GM19193 (cell line): ENCODE results near the gene SLC12A9.

Experiments
- POLR2A ChIP-seq: IDR thresholded peaks from 4 replicates; pipeline ENCODE4 v1.6.1; 2011; ENCODE audit not compliant: insufficient read depth, insufficient read length; ENCODE audit errors: extremely low read depth

The SLC12A9 gene

GRCh38 chr7:100839361-100839760 lies 13.2 kb upstream of the SLC12A9 start:
- TF ChIP-seq POLR2A, result no peak

GRCh38 chr7:100840470-100841100 lies 11.9 kb upstream of the SLC12A9 start:
- TF ChIP-seq POLR2A, result no peak

GRCh38 chr7:100847360-100847759 lies 5.2 kb upstream of the SLC12A9 start:
- no peak for TF ChIP-seq POLR2A

- TF ChIP-seq POLR2A, result no peak
These were observed 1.8 kb downstream of the SLC12A9 start for GRCh38 chr7:100854146-100854895.

- TF ChIP-seq POLR2A, result no peak
These were observed 3.0 kb downstream of the SLC12A9 start for GRCh38 chr7:100855515-100855914.

GRCh38 chr7:100856871-100857282 lies 4.4 kb downstream of the SLC12A9 start:
- TF ChIP-seq POLR2A, result no peak

- no peak for TF ChIP-seq POLR2A
These were observed 7.3 kb downstream of the SLC12A9 start for GRCh38 chr7:100859856-100860255.

- TF ChIP-seq POLR2A, result no peak
These were observed 8.4 kb downstream of the SLC12A9 start for GRCh38 chr7:100860702-100861615.

- no peak for TF ChIP-seq POLR2A
These were observed 9.1 kb downstream of the SLC12A9 start for GRCh38 chr7:100861616-100861985.

GRCh38 chr7:100863406-100863950 lies 11.0 kb downstream of the SLC12A9 start:
- no peak for TF ChIP-seq POLR2A

GRCh38 chr7:100864263-100864845 lies 11.8 kb downstream of the SLC12A9 start:
- no peak for TF ChIP-seq POLR2A

- no peak for TF ChIP-seq POLR2A
These were observed 12.9 kb downstream of the SLC12A9 start for GRCh38 chr7:100865372-100865911.

GRCh38 chr7:100865938-100866728 lies 13.6 kb downstream of the SLC12A9 start:
- no peak for TF ChIP-seq POLR2A

GRCh38 chr7:100866729-100867039 lies 14.2 kb downstream of the SLC12A9 start:
- TF ChIP-seq POLR2A, result no peak
